GM23338 (cell line): ENCODE data around the gene ARL11.
A peak's percentile ranks its signal among the peaks of the same experiment; 100 is the strongest.

ENCODE experiments used
- CREB1 ChIP-seq: fragments of 250-450 bp; sonication (Bioruptor Pico); IDR thresholded peaks from 2 replicates; pipeline ENCODE4 v1.5.0; 2020; ENCODE audit warnings: low read depth, mild to moderate bottlenecking, moderate library complexity
- EZH2 ChIP-seq: fragments of 200-600 bp; sonication (generic); IDR thresholded peaks from one replicate; pipeline ENCODE4 v1.8.0; 2017; ENCODE audit warnings: antibody characterized with exemption, mild to moderate bottlenecking, low read depth; ENCODE audit not compliant: unreplicated experiment
- TF ChIP-seq, protein P1 (sequence below), 2 experiments: fragments of 200-600 bp in 1 of 2; sonication (generic) in 1 of 2; conservative IDR thresholded peaks; 2 replicates each; pipeline versions ENCODE4 v1.5.1 to v1.6.1; 2016 to 2017; ENCODE audit warnings: antibody characterized with exemption in 2 of 2, low read depth in 2 of 2, mild to moderate bottlenecking in 2 of 2, moderate library complexity in 1 of 2
- TF ChIP-seq, protein P2 (sequence below): IDR thresholded peaks from one replicate; pipeline ENCODE4 v1.6.1; 2018; ENCODE audit warnings: antibody characterized with exemption; ENCODE audit not compliant: unreplicated experiment

DNA sequence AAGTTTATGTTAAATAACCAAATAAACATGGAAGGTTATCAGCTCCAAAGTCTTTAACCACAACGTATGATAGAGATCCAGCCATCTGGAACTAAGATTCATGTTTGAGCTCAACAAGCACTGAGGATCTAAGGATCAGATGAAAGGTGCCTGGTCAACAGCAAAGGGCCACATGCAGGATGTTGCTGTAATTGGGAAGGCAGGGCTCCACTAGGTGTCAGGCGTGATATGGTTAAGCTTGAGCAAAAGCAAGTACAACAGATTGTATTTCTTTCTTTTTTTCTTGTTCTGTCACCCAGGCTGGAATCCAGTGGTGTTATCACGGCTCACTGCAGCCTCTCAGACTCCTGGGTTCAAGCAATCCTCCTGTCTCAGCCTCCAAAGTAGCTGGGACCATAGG lies 50.9 kb downstream of the ARL11 start:
- TF ChIP-seq, protein P1, sequence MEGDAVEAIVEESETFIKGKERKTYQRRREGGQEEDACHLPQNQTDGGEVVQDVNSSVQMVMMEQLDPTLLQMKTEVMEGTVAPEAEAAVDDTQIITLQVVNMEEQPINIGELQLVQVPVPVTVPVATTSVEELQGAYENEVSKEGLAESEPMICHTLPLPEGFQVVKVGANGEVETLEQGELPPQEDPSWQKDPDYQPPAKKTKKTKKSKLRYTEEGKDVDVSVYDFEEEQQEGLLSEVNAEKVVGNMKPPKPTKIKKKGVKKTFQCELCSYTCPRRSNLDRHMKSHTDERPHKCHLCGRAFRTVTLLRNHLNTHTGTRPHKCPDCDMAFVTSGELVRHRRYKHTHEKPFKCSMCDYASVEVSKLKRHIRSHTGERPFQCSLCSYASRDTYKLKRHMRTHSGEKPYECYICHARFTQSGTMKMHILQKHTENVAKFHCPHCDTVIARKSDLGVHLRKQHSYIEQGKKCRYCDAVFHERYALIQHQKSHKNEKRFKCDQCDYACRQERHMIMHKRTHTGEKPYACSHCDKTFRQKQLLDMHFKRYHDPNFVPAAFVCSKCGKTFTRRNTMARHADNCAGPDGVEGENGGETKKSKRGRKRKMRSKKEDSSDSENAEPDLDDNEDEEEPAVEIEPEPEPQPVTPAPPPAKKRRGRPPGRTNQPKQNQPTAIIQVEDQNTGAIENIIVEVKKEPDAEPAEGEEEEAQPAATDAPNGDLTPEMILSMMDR (conservative IDR thresholded peaks at IDR 0.05; ENCODE audit: low read depth in 2 of 2) = peak; percentile 9 to 27; a peak in 1 of 4 replicates
- TF ChIP-seq EZH2 (no peak), CREB1 (no peak)
- TF ChIP-seq, protein P2, sequence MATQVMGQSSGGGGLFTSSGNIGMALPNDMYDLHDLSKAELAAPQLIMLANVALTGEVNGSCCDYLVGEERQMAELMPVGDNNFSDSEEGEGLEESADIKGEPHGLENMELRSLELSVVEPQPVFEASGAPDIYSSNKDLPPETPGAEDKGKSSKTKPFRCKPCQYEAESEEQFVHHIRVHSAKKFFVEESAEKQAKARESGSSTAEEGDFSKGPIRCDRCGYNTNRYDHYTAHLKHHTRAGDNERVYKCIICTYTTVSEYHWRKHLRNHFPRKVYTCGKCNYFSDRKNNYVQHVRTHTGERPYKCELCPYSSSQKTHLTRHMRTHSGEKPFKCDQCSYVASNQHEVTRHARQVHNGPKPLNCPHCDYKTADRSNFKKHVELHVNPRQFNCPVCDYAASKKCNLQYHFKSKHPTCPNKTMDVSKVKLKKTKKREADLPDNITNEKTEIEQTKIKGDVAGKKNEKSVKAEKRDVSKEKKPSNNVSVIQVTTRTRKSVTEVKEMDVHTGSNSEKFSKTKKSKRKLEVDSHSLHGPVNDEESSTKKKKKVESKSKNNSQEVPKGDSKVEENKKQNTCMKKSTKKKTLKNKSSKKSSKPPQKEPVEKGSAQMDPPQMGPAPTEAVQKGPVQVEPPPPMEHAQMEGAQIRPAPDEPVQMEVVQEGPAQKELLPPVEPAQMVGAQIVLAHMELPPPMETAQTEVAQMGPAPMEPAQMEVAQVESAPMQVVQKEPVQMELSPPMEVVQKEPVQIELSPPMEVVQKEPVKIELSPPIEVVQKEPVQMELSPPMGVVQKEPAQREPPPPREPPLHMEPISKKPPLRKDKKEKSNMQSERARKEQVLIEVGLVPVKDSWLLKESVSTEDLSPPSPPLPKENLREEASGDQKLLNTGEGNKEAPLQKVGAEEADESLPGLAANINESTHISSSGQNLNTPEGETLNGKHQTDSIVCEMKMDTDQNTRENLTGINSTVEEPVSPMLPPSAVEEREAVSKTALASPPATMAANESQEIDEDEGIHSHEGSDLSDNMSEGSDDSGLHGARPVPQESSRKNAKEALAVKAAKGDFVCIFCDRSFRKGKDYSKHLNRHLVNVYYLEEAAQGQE = no peak
